Measurements from ENCODE around the gene AGPAT1.

- peak; percentile 47; the same call in 1 of the 2 replicates for TF ChIP-seq POLR2AphosphoS5 (IDR thresholded peaks at IDR 0.05; ENCODE audit: low read depth, low read length)
- no peak for TF ChIP-seq REST (IDR thresholded peaks at IDR 0.05; ENCODE audit: insufficient read depth in 1 of 2, low read depth in 2 of 2, low read length in 2 of 2)
- no peak for TF ChIP-seq SIN3A (IDR thresholded peaks at IDR 0.05; ENCODE audit: borderline replicate concordance, insufficient read depth, low read length)
These were observed 14.4 kb upstream of the AGPAT1 start, which contains the start of gene PBX2 for GRCh38 chr6:32190054-32190851.
